Measurements from ENCODE around the gene OCA2. TPM values are rescaled to one million over a fixed set of nuclear protein-coding genes. Genes with fewer than 3 reads are reported as not detected.

OCA2 gene
- total RNA-seq, 1 donor from 2014 or later, result 2.8 TPM

DNA sequence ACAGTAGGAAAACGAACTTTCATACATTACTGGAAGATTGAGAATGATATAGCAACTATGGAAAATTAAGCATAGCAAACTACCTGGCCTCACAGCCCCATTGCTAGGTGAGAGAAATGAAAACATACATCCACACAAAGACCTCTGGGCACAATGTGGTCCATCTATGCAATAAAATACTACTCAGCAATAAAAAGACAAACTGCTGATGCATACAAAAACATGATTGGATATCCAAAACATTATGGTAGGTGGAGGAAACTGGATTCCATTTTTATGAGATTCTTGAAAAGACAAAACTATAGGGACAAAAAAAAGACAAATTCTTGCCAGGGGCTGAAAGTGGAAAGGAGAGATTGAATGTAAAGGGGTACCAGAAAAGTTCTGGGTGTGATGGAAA lies 308.8 kb downstream of the OCA2 start:
- H3K4me1 Mint-ChIP-seq (ENCODE audit: unreplicated experiment), result no peaks in the 10 kb centered on the region
- no peak overlapping the region for H3K27ac Mint-ChIP-seq
- no peaks in the 10 kb centered on the region for H3K36me3 Mint-ChIP-seq
- H3K27me3 Mint-ChIP-seq, result no peaks in the 10 kb centered on the region
- no peak for DNase-seq (ENCODE audit: extremely low spot score, unreplicated experiment)
- H3K9me3 Mint-ChIP-seq, result no peaks in the 10 kb centered on the region
- TF ChIP-seq, protein P1, sequence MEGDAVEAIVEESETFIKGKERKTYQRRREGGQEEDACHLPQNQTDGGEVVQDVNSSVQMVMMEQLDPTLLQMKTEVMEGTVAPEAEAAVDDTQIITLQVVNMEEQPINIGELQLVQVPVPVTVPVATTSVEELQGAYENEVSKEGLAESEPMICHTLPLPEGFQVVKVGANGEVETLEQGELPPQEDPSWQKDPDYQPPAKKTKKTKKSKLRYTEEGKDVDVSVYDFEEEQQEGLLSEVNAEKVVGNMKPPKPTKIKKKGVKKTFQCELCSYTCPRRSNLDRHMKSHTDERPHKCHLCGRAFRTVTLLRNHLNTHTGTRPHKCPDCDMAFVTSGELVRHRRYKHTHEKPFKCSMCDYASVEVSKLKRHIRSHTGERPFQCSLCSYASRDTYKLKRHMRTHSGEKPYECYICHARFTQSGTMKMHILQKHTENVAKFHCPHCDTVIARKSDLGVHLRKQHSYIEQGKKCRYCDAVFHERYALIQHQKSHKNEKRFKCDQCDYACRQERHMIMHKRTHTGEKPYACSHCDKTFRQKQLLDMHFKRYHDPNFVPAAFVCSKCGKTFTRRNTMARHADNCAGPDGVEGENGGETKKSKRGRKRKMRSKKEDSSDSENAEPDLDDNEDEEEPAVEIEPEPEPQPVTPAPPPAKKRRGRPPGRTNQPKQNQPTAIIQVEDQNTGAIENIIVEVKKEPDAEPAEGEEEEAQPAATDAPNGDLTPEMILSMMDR (conservative IDR thresholded peaks at IDR 0.05), result no peak
- H3K4me3 Mint-ChIP-seq, result no peak overlapping the region

DNA sequence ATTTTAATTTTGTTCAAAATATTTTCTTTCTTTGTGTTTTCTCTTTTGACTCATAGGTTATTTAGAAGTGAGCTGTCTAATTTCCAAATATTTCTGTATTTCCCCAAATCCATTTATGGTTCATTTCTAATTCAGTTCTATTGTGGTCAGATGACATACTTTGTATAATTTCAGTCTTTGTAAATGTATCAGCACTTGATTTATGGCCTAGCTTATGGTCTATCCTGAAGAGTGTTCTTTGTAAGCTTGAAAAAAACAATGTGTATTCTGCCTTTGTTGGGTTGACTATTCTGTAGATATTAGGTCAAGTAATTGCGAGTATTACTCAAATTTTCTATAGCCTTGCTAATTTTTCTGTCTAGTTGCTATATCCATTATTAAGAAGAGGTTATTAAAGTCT lies 311.2 kb downstream of the OCA2 start:
- Mint-ChIP-seq H3K27me3 (no peaks in the 10 kb centered on the region), H3K36me3 (no peaks in the 10 kb centered on the region), H3K4me1 (ENCODE audit: unreplicated experiment) (no peaks in the 10 kb centered on the region), H3K27ac (no peak overlapping the region), H3K9me3 (no peaks in the 10 kb centered on the region), H3K4me3 (no peak overlapping the region)
- DNase-seq (ENCODE audit: extremely low spot score, unreplicated experiment), result no peak
- TF ChIP-seq, protein P1 (conservative IDR thresholded peaks at IDR 0.05), result no peak

DNA sequence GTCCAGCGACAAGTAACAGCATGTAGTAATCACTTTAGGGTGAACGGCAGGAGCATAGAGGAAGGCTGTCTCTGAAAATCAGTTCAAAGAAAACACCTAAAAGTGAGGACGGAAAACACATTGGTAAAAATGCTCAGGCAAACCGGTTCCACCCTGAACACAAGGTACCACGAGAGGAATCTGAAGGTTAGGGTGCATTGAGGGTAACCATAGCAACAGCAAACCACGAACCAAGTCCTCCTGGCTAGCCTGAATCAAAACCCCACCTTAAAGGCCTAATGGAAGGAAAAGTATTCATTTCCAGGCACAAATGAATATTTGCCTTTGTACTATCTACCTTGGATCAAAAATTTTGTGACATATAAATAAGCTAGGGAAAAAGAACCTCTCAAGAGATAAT lies 315.0 kb downstream of the OCA2 start:
- H3K9me3 Mint-ChIP-seq, result no peaks in the 10 kb centered on the region
- TF ChIP-seq, protein P1 (conservative IDR thresholded peaks at IDR 0.05), result no peak
- H3K27me3 Mint-ChIP-seq, result no peaks in the 10 kb centered on the region
- H3K4me3 Mint-ChIP-seq, result no peak overlapping the region
- DNase-seq (ENCODE audit: extremely low spot score, unreplicated experiment), result no peak
- no peaks in the 10 kb centered on the region for H3K4me1 Mint-ChIP-seq (ENCODE audit: unreplicated experiment)
- H3K36me3 Mint-ChIP-seq, result no peaks in the 10 kb centered on the region
- H3K27ac Mint-ChIP-seq, result no peak overlapping the region

DNA sequence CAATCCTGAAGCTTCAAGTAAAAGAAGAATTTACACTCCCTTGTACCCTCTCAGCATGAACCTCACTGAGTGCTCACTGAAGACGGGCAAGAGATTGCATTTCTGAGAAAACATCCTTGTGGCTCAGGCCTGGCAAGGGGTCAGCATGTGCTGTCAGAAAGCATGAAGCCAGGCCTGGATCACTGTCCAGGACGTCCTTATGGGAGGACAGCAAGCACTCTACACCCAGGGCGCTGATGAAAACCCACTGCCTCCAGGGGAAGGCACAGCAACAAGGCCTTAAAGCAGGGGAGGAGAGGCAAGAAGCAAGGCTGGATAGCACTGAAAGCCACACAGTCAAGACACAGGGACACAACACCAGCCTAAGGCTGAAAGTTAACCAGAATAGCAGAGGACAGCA lies 315.4 kb downstream of the OCA2 start:
- Mint-ChIP-seq H3K4me1 (ENCODE audit: unreplicated experiment) (no peaks in the 10 kb centered on the region), H3K9me3 (no peaks in the 10 kb centered on the region), H3K27me3 (no peaks in the 10 kb centered on the region), H3K4me3 (no peak overlapping the region), H3K36me3 (no peaks in the 10 kb centered on the region), H3K27ac (no peak overlapping the region)
- TF ChIP-seq, protein P1 (conservative IDR thresholded peaks at IDR 0.05), result no peak
- DNase-seq (ENCODE audit: extremely low spot score, unreplicated experiment), result no peak

DNA sequence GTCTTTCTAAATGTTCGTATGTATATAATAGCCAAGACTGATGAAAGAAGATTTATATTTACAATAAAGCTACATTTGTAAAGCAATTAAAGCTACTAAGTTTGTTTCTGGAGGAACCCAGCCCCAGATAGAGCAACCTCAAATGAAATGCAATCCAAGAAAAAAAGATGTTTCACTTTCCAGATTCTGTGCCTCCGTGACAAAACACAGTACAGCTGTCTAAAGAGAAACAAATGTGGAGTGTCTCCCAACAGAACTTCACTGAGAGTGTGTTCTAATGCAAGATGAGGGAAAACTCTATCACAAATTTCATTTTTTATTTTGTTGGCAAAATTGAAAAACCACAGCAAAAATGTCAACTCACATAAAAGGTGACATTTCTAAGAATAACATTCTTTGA lies 317.0 kb downstream of the OCA2 start:
- TF ChIP-seq, protein P1 (conservative IDR thresholded peaks at IDR 0.05), result no peak
- no peaks in the 10 kb centered on the region for H3K27me3 Mint-ChIP-seq
- H3K27ac Mint-ChIP-seq, result no peak overlapping the region
- no peaks in the 10 kb centered on the region for H3K4me1 Mint-ChIP-seq (ENCODE audit: unreplicated experiment)
- H3K36me3 Mint-ChIP-seq, result no peaks in the 10 kb centered on the region
- no peak overlapping the region for H3K4me3 Mint-ChIP-seq
- no peaks in the 10 kb centered on the region for H3K9me3 Mint-ChIP-seq
- DNase-seq (ENCODE audit: extremely low spot score, unreplicated experiment), result no peak

DNA sequence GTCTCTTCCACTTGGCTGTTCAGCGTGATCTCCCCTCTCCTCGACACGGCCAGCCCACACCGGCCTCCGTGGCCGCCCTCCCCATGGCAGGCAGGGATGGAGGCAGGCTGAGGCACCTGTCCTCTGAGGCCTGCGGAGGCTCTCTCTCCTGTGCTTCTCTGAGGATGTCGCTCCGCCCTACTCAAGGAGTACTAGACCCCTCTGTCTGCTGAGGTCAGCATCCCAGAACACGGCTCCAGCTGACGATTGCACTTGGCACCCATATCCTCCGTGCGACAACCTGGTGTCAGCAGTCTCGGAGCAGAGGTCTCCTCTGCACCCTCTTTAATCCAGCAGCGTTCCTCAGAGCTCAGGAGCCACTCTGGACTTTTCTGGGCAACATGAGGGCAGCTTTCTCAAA lies 322.6 kb downstream of the OCA2 start:
- no peak overlapping the region for H3K4me3 Mint-ChIP-seq
- TF ChIP-seq, protein P1 (conservative IDR thresholded peaks at IDR 0.05), result no peak
- H3K27me3 Mint-ChIP-seq, result no peaks in the 10 kb centered on the region
- no peaks in the 10 kb centered on the region for H3K9me3 Mint-ChIP-seq
- H3K27ac Mint-ChIP-seq, result no peak overlapping the region
- no peaks in the 10 kb centered on the region for H3K36me3 Mint-ChIP-seq
- no peaks in the 10 kb centered on the region for H3K4me1 Mint-ChIP-seq (ENCODE audit: unreplicated experiment)
- DNase-seq (ENCODE audit: extremely low spot score, unreplicated experiment), result peak; percentile 45

Data from type B pancreatic cell (in vitro differentiated cells).